Caco-2 (cell line): ENCODE data around the gene MYORG. TPM values are rescaled to one million over a fixed set of nuclear protein-coding genes. Genes with fewer than 3 reads are reported as not detected.

Source experiments
- BruUV-seq: library from RNA; stranded (reverse); fragments of 400-500 nt; replicated peaks from 2 replicates; lab custom pipeline; 2021; lab: Mats Ljungman, UMichigan
- CTCF ChIA-PET: fragments of 300-600 bp; sonication (Branson Sonifier 250); formaldehyde crosslinking; loops from one replicate; lab custom pipeline; 2022; ENCODE audit warnings: antibody characterized with exemption; lab: Charles Lee
- POLR2A ChIA-PET: fragments of 300-600 bp; sonication (Branson Sonifier 250); formaldehyde crosslinking; loops from one replicate; lab custom pipeline; 2022; ENCODE audit warnings: antibody characterized with exemption; lab: Charles Lee
- DNase-seq, 2 experiments: peaks; one replicate each; pipeline versions ENCODE4 v3.0.0 to v3.0.0-alpha.2; 2020 to 2022
- H3K27me3 ChIP-seq: replicated peaks from 2 replicates; pipeline ENCODE4 v1.6.0; 2011; ENCODE audit warnings: low read length; ENCODE audit not compliant: control insufficient read depth, insufficient read depth
- H3K36me3 ChIP-seq: 2 replicates; pipeline ENCODE4 v1.5.1; 2011; ENCODE audit warnings: low read length; ENCODE audit not compliant: control insufficient read depth, insufficient read depth
- H3K4me1 ChIP-seq: fragments of 250-450 bp; sonication (Bioruptor Pico); 2 replicates; pipeline ENCODE4 v1.5.1; 2020; ENCODE audit warnings: mild to moderate bottlenecking
- H3K4me3 ChIP-seq: 2 replicates; pipeline ENCODE4 v1.5.1; 2011; ENCODE audit warnings: low read depth, mild to moderate bottlenecking, control low read depth, low read length
- H3K9me3 ChIP-seq: fragments of 250-450 bp; sonication (Bioruptor Pico); 2 replicates; pipeline ENCODE4 v1.5.1; 2020; ENCODE audit warnings: mild to moderate bottlenecking, moderate library complexity
- H3K27ac Mint-ChIP-seq: one replicate; pipeline ENCODE4 v1.8.0; 2022; ENCODE audit warnings: mixed read lengths; ENCODE audit not compliant: unreplicated experiment
- H3K27me3 Mint-ChIP-seq: one replicate; pipeline ENCODE4 v1.8.0; 2022; ENCODE audit warnings: mixed read lengths; ENCODE audit not compliant: insufficient read depth, unreplicated experiment
- H3K36me3 Mint-ChIP-seq: one replicate; pipeline ENCODE4 v1.8.0; 2022; ENCODE audit warnings: mild to moderate bottlenecking, mixed read lengths; ENCODE audit not compliant: insufficient read depth, unreplicated experiment
- H3K4me1 Mint-ChIP-seq: one replicate; pipeline ENCODE4 v1.8.0; 2022; ENCODE audit warnings: low read depth, mixed read lengths; ENCODE audit not compliant: unreplicated experiment
- H3K4me3 Mint-ChIP-seq: one replicate; pipeline ENCODE4 v1.8.0; 2022; ENCODE audit warnings: mild to moderate bottlenecking, moderate library complexity, mixed read lengths; ENCODE audit not compliant: unreplicated experiment
- H3K9me3 Mint-ChIP-seq: one replicate; pipeline ENCODE4 v1.8.0; 2022; ENCODE audit warnings: mixed read lengths; ENCODE audit not compliant: unreplicated experiment
- intact Hi-C: fragments of 100-400 bp; cut with micrococcal nuclease; formaldehyde crosslinking; loops from one replicate; pipeline ENCODE4 v1.10.0; 2022; ENCODE audit not compliant: unreplicated experiment
- total RNA-seq: library from RNA; stranded (reverse); gene quantifications from 2 replicates; pipeline ENCODE4 v1.2.3, GENCODE V29; 2022
- TF ChIP-seq, protein P1 (sequence below), 2 experiments: fragments of 200-600 bp in 1 of 2; IDR thresholded peaks; 1 replicate in 1 of 2; 2 replicates in 1 of 2; pipeline versions ENCODE4 v1.5.1 to v1.8.0; 2011 to 2022; ENCODE audit warnings: antibody characterized with exemption in 1 of 2, control low read depth in 1 of 2, inconsistent platforms in 1 of 2, low read depth in 1 of 2, low read length in 1 of 2, mild to moderate bottlenecking in 1 of 2, moderate library complexity in 1 of 2; ENCODE audit not compliant: insufficient read depth in 1 of 2, severe bottlenecking in 1 of 2, unreplicated experiment in 1 of 2

Gene MYORG
- total RNA-seq, 1 experiment from 2014 or later, result 37.3 TPM

DNA sequence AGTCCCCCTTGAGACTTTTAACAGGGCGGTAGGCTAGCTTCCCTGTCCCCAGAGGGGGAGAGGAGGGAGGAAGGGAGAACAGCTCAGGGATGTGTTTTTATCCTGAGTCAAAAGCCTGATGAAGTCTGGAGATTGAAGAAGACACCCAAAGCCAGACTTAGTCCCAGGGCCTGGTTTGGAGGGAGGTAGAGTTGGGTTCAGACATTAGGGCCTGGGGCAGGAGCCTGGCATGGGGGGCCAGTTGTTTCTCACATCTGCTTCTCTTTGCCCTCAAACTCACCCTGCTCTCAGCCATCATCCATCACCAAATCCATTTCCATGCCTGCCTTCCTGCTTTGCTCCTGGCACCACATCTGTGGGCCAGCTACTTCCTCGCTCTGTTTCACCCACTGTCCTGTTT, 2.9 kb downstream of the MYORG start:
- no peak overlapping the region for H3K4me3 ChIP-seq
- H3K9me3 ChIP-seq, result no peaks in the 10 kb centered on the region; the same call in 1 of the 2 replicates
- Mint-ChIP-seq H3K27me3 (no peaks in the 10 kb centered on the region), H3K9me3 (no peaks in the 10 kb centered on the region), H3K4me1 (peaks cover 17% of the 10 kb centered on the region), H3K4me3 (no peak overlapping the region), H3K27ac (peak overlapping the region; percentile 49), H3K36me3 (peaks cover 54% of the 10 kb centered on the region)
- TF ChIP-seq, protein P1, sequence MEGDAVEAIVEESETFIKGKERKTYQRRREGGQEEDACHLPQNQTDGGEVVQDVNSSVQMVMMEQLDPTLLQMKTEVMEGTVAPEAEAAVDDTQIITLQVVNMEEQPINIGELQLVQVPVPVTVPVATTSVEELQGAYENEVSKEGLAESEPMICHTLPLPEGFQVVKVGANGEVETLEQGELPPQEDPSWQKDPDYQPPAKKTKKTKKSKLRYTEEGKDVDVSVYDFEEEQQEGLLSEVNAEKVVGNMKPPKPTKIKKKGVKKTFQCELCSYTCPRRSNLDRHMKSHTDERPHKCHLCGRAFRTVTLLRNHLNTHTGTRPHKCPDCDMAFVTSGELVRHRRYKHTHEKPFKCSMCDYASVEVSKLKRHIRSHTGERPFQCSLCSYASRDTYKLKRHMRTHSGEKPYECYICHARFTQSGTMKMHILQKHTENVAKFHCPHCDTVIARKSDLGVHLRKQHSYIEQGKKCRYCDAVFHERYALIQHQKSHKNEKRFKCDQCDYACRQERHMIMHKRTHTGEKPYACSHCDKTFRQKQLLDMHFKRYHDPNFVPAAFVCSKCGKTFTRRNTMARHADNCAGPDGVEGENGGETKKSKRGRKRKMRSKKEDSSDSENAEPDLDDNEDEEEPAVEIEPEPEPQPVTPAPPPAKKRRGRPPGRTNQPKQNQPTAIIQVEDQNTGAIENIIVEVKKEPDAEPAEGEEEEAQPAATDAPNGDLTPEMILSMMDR (IDR thresholded peaks at IDR 0.05; ENCODE audit: insufficient read depth in 1 of 2, low read depth in 1 of 2, low read length in 1 of 2, severe bottlenecking in 1 of 2, unreplicated experiment in 1 of 2), result no peak
- intact Hi-C loops, result loop anchor here (2.0 kb wide), 1 partner anchor 29 kb away; no protein-coding TSS in a partner anchor
- peaks cover 13% of the 10 kb centered on the region for H3K36me3 ChIP-seq
- peaks cover 18% of the 10 kb centered on the region for H3K4me1 ChIP-seq
- ChIA-PET POLR2A (interaction anchor here (0.5 to 0.9 kb wide), 3 partner anchors 21 to 268 kb away, joined by 4 to 5 read pairs (median 4); no protein-coding TSS in a partner anchor), CTCF (interaction anchor here (7.5 kb wide), 1 partner anchor 41 kb away, joined by 105 read pairs; no protein-coding TSS in a partner anchor)
- DNase-seq, result no peak
- BruUV-seq, result no TSS peak
- no peaks in the 10 kb centered on the region for H3K27me3 ChIP-seq

GRCh38 chr9:34372467-34373011, 4.2 kb downstream of the MYORG start:
- peaks cover 66% of the 10 kb centered on the region for H3K36me3 Mint-ChIP-seq
- Histone ChIP-seq H3K27me3 (no peaks in the 10 kb centered on the region), H3K4me3 (no peak overlapping the region), H3K36me3 (peaks cover 13% of the 10 kb centered on the region), H3K4me1 (peaks cover 18% of the 10 kb centered on the region), H3K9me3 (peaks cover 6% of the 10 kb centered on the region; the same call in 1 of the 2 replicates)
- peak overlapping the region; percentile 60 for H3K27ac Mint-ChIP-seq
- peaks cover 17% of the 10 kb centered on the region for H3K4me1 Mint-ChIP-seq
- intact Hi-C loops, result no loop called here
- ChIA-PET CTCF (no interaction called here), POLR2A (no interaction called here)
- DNase-seq, result peak in 1 of 2 experiments; percentile 53
- TF ChIP-seq, protein P1 (IDR thresholded peaks at IDR 0.05; ENCODE audit: insufficient read depth in 1 of 2, low read depth in 1 of 2, low read length in 1 of 2, severe bottlenecking in 1 of 2, unreplicated experiment in 1 of 2), result no peak
- H3K9me3 Mint-ChIP-seq, result no peaks in the 10 kb centered on the region
- BruUV-seq, result no TSS peak
- H3K4me3 Mint-ChIP-seq, result peak overlapping the region; percentile 16
- no peaks in the 10 kb centered on the region for H3K27me3 Mint-ChIP-seq

- Histone ChIP-seq H3K36me3 (peaks cover 13% of the 10 kb centered on the region), H3K4me1 (peaks cover 18% of the 10 kb centered on the region), H3K27me3 (no peaks in the 10 kb centered on the region), H3K4me3 (no peak overlapping the region), H3K9me3 (peaks cover 9% of the 10 kb centered on the region; the same call in 1 of the 2 replicates)
- POLR2A ChIA-PET, result no interaction called here
- intact Hi-C loops, result no loop called here
- CTCF ChIA-PET, result no interaction called here
- no peak for DNase-seq
- H3K36me3 Mint-ChIP-seq, result peaks cover 70% of the 10 kb centered on the region
- no peaks in the 10 kb centered on the region for H3K27me3 Mint-ChIP-seq
- TF ChIP-seq, protein P1 (IDR thresholded peaks at IDR 0.05; ENCODE audit: insufficient read depth in 1 of 2, low read depth in 1 of 2, low read length in 1 of 2, severe bottlenecking in 1 of 2, unreplicated experiment in 1 of 2), result no peak
- peaks cover 17% of the 10 kb centered on the region for H3K4me1 Mint-ChIP-seq
- H3K27ac Mint-ChIP-seq, result no peak overlapping the region
- BruUV-seq, result no TSS peak
- no peaks in the 10 kb centered on the region for H3K9me3 Mint-ChIP-seq
- no peak overlapping the region for H3K4me3 Mint-ChIP-seq
Observed at GRCh38 chr9:34371886-34372466, 4.7 kb downstream of the MYORG start.
